Measurements from ENCODE around the gene METTL22. TPM values are rescaled to one million over a fixed set of nuclear protein-coding genes. Genes with fewer than 3 reads are reported as not detected.
A peak's percentile ranks its signal among the peaks of the same experiment; 100 is the strongest.

Gene METTL22
- total RNA-seq, 1 donor from 2014 or later: 42.3 TPM

- H3K4me3 Mint-ChIP-seq: peak overlapping the region; percentile 58
- no peaks in the 10 kb centered on the region for H3K9me3 Mint-ChIP-seq
- no peak overlapping the region for H3K27ac Mint-ChIP-seq
- no peak for DNase-seq (ENCODE audit: extremely low spot score, unreplicated experiment)
- H3K27me3 Mint-ChIP-seq: peaks cover 47% of the 10 kb centered on the region
- H3K4me1 Mint-ChIP-seq (ENCODE audit: unreplicated experiment): no peaks in the 10 kb centered on the region
- peak; percentile 45 for TF ChIP-seq CTCF (conservative IDR thresholded peaks at IDR 0.05)
- H3K36me3 Mint-ChIP-seq: no peaks in the 10 kb centered on the region
Measured at GRCh38 chr16:8589057-8589899, 32.2 kb upstream of the METTL22 start.

GRCh38 chr16:8589900-8590688 is 31.4 kb upstream of the METTL22 start, which contains the start of gene TMEM114:
TSS of gene TMEM114 (minus strand) at chr16:8590511. CDS start at chr16:8589838, 673 bp downstream.
- Mint-ChIP-seq H3K4me1 (ENCODE audit: unreplicated experiment) (no peaks in the 10 kb centered on the region), H3K27me3 (peaks cover 47% of the 10 kb centered on the region), H3K36me3 (no peaks in the 10 kb centered on the region), H3K4me3 (peak within 1 kb of the TSS; percentile 83), H3K27ac (no peak within 1 kb of the TSS), H3K9me3 (no peaks in the 10 kb centered on the region)
- TF ChIP-seq CTCF (conservative IDR thresholded peaks at IDR 0.05): no peak
- no peak for DNase-seq (ENCODE audit: extremely low spot score, unreplicated experiment)

GRCh38 chr16:8590811-8591210 is 30.7 kb upstream of the METTL22 start:
- no peak for TF ChIP-seq CTCF (conservative IDR thresholded peaks at IDR 0.05)
- no peak overlapping the region for H3K4me3 Mint-ChIP-seq
- no peaks in the 10 kb centered on the region for H3K9me3 Mint-ChIP-seq
- DNase-seq (ENCODE audit: extremely low spot score, unreplicated experiment): no peak
- no peaks in the 10 kb centered on the region for H3K36me3 Mint-ChIP-seq
- peaks cover 40% of the 10 kb centered on the region for H3K27me3 Mint-ChIP-seq
- H3K4me1 Mint-ChIP-seq (ENCODE audit: unreplicated experiment): no peaks in the 10 kb centered on the region
- no peak overlapping the region for H3K27ac Mint-ChIP-seq

GRCh38 chr16:8591451-8591850 is 30.0 kb upstream of the METTL22 start:
- H3K4me3 Mint-ChIP-seq: no peak overlapping the region
- peaks cover 36% of the 10 kb centered on the region for H3K27me3 Mint-ChIP-seq
- H3K9me3 Mint-ChIP-seq: peaks cover 5% of the 10 kb centered on the region
- no peak for DNase-seq (ENCODE audit: extremely low spot score, unreplicated experiment)
- no peak overlapping the region for H3K27ac Mint-ChIP-seq
- H3K36me3 Mint-ChIP-seq: no peaks in the 10 kb centered on the region
- H3K4me1 Mint-ChIP-seq (ENCODE audit: unreplicated experiment): no peaks in the 10 kb centered on the region
- no peak for TF ChIP-seq CTCF (conservative IDR thresholded peaks at IDR 0.05)

GRCh38 chr16:8594149-8594666 is 27.3 kb upstream of the METTL22 start:
- Mint-ChIP-seq H3K27me3 (peaks cover 26% of the 10 kb centered on the region), H3K27ac (no peak overlapping the region), H3K9me3 (peaks cover 5% of the 10 kb centered on the region), H3K4me3 (no peak overlapping the region), H3K4me1 (ENCODE audit: unreplicated experiment) (no peaks in the 10 kb centered on the region), H3K36me3 (no peaks in the 10 kb centered on the region)
- DNase-seq (ENCODE audit: extremely low spot score, unreplicated experiment): no peak
- TF ChIP-seq CTCF (conservative IDR thresholded peaks at IDR 0.05): no peak
